Measurements from ENCODE around the gene TET3. TPM values are rescaled to one million over a fixed set of nuclear protein-coding genes. Genes with fewer than 3 reads are reported as not detected.

The TET3 gene
- polyA plus RNA-seq, 1 donor from 2014 or later, result 18.2 TPM

DNA sequence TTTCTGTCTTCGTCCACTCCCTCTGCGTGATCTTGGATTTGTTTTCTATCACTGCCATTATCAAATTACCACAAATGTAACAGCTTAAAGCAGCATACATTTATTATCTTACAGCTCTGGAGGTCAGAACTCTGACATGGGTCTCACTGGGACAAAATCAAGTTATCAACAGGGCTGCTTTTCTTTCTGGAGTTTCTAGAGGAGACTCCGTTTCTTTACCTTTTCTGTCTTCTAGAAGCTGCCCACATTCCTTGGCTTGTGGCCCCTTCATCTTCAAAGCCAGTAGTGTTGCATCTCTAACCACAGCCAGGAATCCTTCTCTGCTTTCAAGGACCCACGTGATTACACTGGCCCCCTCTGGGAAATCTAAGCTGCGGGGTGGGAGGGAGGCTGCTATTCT lies 21.9 kb upstream of the TET3 start:
- no peak overlapping the region for H3K4me2 ChIP-seq (ENCODE audit: low read length)
- TF ChIP-seq EP300 (conservative IDR thresholded peaks at IDR 0.05; ENCODE audit: poor library complexity, severe bottlenecking), result no peak
- TF ChIP-seq, protein P1, sequence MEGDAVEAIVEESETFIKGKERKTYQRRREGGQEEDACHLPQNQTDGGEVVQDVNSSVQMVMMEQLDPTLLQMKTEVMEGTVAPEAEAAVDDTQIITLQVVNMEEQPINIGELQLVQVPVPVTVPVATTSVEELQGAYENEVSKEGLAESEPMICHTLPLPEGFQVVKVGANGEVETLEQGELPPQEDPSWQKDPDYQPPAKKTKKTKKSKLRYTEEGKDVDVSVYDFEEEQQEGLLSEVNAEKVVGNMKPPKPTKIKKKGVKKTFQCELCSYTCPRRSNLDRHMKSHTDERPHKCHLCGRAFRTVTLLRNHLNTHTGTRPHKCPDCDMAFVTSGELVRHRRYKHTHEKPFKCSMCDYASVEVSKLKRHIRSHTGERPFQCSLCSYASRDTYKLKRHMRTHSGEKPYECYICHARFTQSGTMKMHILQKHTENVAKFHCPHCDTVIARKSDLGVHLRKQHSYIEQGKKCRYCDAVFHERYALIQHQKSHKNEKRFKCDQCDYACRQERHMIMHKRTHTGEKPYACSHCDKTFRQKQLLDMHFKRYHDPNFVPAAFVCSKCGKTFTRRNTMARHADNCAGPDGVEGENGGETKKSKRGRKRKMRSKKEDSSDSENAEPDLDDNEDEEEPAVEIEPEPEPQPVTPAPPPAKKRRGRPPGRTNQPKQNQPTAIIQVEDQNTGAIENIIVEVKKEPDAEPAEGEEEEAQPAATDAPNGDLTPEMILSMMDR (IDR thresholded peaks at IDR 0.05; ENCODE audit: poor library complexity, severe bottlenecking), result no peak
- TF ChIP-seq SMC3 (conservative IDR thresholded peaks at IDR 0.05; ENCODE audit: poor library complexity), result no peak
- TF ChIP-seq RAD21 (conservative IDR thresholded peaks at IDR 0.05), result no peak
- no peak for TF ChIP-seq POLR2AphosphoS5 (IDR thresholded peaks at IDR 0.05)
- TF ChIP-seq EZH2 (IDR thresholded peaks at IDR 0.05; ENCODE audit: borderline replicate concordance, insufficient read depth, low read length, poor library complexity, severe bottlenecking), result no peak
- TF ChIP-seq MXI1 (conservative IDR thresholded peaks at IDR 0.05; ENCODE audit: poor library complexity, severe bottlenecking), result no peak
- no peak for TF ChIP-seq TAF1 (IDR thresholded peaks at IDR 0.05; ENCODE audit: low read depth)
- TF ChIP-seq, protein P2, sequence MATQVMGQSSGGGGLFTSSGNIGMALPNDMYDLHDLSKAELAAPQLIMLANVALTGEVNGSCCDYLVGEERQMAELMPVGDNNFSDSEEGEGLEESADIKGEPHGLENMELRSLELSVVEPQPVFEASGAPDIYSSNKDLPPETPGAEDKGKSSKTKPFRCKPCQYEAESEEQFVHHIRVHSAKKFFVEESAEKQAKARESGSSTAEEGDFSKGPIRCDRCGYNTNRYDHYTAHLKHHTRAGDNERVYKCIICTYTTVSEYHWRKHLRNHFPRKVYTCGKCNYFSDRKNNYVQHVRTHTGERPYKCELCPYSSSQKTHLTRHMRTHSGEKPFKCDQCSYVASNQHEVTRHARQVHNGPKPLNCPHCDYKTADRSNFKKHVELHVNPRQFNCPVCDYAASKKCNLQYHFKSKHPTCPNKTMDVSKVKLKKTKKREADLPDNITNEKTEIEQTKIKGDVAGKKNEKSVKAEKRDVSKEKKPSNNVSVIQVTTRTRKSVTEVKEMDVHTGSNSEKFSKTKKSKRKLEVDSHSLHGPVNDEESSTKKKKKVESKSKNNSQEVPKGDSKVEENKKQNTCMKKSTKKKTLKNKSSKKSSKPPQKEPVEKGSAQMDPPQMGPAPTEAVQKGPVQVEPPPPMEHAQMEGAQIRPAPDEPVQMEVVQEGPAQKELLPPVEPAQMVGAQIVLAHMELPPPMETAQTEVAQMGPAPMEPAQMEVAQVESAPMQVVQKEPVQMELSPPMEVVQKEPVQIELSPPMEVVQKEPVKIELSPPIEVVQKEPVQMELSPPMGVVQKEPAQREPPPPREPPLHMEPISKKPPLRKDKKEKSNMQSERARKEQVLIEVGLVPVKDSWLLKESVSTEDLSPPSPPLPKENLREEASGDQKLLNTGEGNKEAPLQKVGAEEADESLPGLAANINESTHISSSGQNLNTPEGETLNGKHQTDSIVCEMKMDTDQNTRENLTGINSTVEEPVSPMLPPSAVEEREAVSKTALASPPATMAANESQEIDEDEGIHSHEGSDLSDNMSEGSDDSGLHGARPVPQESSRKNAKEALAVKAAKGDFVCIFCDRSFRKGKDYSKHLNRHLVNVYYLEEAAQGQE (IDR thresholded peaks at IDR 0.05; ENCODE audit: borderline replicate concordance), result no peak
- no peaks in the 10 kb centered on the region for H3K27me3 ChIP-seq (ENCODE audit: insufficient read depth, low read depth, low read length)
- H3K9me2 ChIP-seq (ENCODE audit: insufficient read depth, low read length), result no peaks in the 10 kb centered on the region
- no peaks in the 10 kb centered on the region for H3F3A ChIP-seq (ENCODE audit: insufficient read depth, low read length, poor library complexity, severe bottlenecking)
- no peak overlapping the region for H2AFZ ChIP-seq (ENCODE audit: low read depth, low read length)
- H3K27ac ChIP-seq (ENCODE audit: low read length), result no peak overlapping the region
- peaks cover 8% of the 10 kb centered on the region for H3K36me3 ChIP-seq (ENCODE audit: insufficient read depth, low read length)
- no peaks in the 10 kb centered on the region for H3K9me3 ChIP-seq (ENCODE audit: low read length)
- H3K9ac ChIP-seq (ENCODE audit: low read length), result no peak overlapping the region
- H4K20me1 ChIP-seq (ENCODE audit: insufficient read depth), result no peaks in the 10 kb centered on the region
- H3K4me3 ChIP-seq (ENCODE audit: low read length), result no peak overlapping the region
- H3K79me2 ChIP-seq (replicated peaks; ENCODE audit: insufficient read depth, low read length), result no peaks in the 10 kb centered on the region

DNA sequence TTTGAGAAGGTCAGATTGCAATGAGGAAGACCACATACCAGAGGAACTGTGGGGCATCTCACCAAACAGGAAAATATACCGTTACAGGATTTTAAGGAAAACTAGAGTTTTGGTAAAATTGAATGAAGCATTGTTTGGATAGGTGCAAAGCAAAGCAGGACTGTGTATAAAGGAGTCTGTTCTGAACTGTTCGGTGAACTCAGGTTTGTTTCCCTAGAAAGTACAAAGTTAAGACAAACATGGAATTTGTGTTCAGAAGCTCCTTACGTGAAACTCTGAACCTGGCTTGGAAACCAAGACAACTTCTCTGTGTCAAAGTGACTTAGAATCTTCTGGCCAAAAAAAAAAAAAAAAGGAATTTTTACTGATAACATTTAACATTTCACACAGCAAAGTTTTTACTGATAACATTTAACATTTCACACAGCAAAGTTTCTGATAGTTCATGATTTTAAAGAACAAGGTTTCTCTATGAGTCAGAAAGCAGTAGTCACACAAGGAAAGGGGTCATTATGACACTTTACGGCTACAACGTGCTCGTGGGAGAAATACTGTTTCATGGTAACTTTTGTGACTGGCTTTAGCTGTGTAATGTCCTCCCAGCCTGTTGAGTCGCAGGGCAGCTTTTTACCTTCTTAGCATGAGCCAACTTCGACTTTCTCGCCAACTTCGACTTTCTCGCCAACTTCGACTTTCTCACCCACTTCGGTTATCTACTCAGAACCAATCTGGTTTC lies 21.2 kb upstream of the TET3 start:
- Histone ChIP-seq H2AFZ (ENCODE audit: low read depth, low read length) (no peak overlapping the region), H3K27me3 (ENCODE audit: insufficient read depth, low read depth, low read length) (no peaks in the 10 kb centered on the region), H3F3A (ENCODE audit: insufficient read depth, low read length, poor library complexity, severe bottlenecking) (no peaks in the 10 kb centered on the region), H3K9ac (ENCODE audit: low read length) (no peak overlapping the region), H3K9me2 (ENCODE audit: insufficient read depth, low read length) (no peaks in the 10 kb centered on the region), H3K4me3 (ENCODE audit: low read length) (no peak overlapping the region), H3K27ac (ENCODE audit: low read length) (no peak overlapping the region), H3K79me2 (replicated peaks; ENCODE audit: insufficient read depth, low read length) (no peaks in the 10 kb centered on the region), H3K9me3 (ENCODE audit: low read length) (no peaks in the 10 kb centered on the region), H4K20me1 (ENCODE audit: insufficient read depth) (no peaks in the 10 kb centered on the region), H3K4me2 (ENCODE audit: low read length) (no peak overlapping the region), H3K36me3 (ENCODE audit: insufficient read depth, low read length) (peaks cover 8% of the 10 kb centered on the region)
- TF ChIP-seq POLR2AphosphoS5 (IDR thresholded peaks at IDR 0.05) (no peak), MXI1 (conservative IDR thresholded peaks at IDR 0.05; ENCODE audit: poor library complexity, severe bottlenecking) (no peak), EP300 (conservative IDR thresholded peaks at IDR 0.05; ENCODE audit: poor library complexity, severe bottlenecking) (no peak), EZH2 (IDR thresholded peaks at IDR 0.05; ENCODE audit: borderline replicate concordance, insufficient read depth, low read length, poor library complexity, severe bottlenecking) (no peak), TAF1 (IDR thresholded peaks at IDR 0.05; ENCODE audit: low read depth) (no peak), SMC3 (conservative IDR thresholded peaks at IDR 0.05; ENCODE audit: poor library complexity) (no peak), RAD21 (conservative IDR thresholded peaks at IDR 0.05) (no peak)
- TF ChIP-seq, protein P1 (IDR thresholded peaks at IDR 0.05; ENCODE audit: poor library complexity, severe bottlenecking), result no peak
- TF ChIP-seq, protein P2 (IDR thresholded peaks at IDR 0.05; ENCODE audit: borderline replicate concordance), result no peak
